ENCODE measurements around the gene C1orf21. TPM values are rescaled to one million over a fixed set of nuclear protein-coding genes. Genes with fewer than 3 reads are reported as not detected.

Gene C1orf21
- total RNA-seq, 1 donor from 2014 or later: 31.8 TPM

GRCh38 chr1:184362876-184363275 lies 24.0 kb upstream of the C1orf21 start:
- no peak for DNase-seq (ENCODE audit: extremely low spot score, unreplicated experiment)
- Mint-ChIP-seq H3K4me1 (ENCODE audit: unreplicated experiment) (peaks cover 2% of the 10 kb centered on the region), H3K4me3 (ENCODE audit: unreplicated experiment) (no peak overlapping the region), H3K27ac (ENCODE audit: unreplicated experiment) (no peak overlapping the region), H3K27me3 (ENCODE audit: unreplicated experiment) (no peaks in the 10 kb centered on the region), H3K36me3 (ENCODE audit: unreplicated experiment) (no peaks in the 10 kb centered on the region), H3K9me3 (ENCODE audit: unreplicated experiment) (no peaks in the 10 kb centered on the region)
- TF ChIP-seq, protein P1, sequence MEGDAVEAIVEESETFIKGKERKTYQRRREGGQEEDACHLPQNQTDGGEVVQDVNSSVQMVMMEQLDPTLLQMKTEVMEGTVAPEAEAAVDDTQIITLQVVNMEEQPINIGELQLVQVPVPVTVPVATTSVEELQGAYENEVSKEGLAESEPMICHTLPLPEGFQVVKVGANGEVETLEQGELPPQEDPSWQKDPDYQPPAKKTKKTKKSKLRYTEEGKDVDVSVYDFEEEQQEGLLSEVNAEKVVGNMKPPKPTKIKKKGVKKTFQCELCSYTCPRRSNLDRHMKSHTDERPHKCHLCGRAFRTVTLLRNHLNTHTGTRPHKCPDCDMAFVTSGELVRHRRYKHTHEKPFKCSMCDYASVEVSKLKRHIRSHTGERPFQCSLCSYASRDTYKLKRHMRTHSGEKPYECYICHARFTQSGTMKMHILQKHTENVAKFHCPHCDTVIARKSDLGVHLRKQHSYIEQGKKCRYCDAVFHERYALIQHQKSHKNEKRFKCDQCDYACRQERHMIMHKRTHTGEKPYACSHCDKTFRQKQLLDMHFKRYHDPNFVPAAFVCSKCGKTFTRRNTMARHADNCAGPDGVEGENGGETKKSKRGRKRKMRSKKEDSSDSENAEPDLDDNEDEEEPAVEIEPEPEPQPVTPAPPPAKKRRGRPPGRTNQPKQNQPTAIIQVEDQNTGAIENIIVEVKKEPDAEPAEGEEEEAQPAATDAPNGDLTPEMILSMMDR (IDR thresholded peaks at IDR 0.05): no peak

DNA sequence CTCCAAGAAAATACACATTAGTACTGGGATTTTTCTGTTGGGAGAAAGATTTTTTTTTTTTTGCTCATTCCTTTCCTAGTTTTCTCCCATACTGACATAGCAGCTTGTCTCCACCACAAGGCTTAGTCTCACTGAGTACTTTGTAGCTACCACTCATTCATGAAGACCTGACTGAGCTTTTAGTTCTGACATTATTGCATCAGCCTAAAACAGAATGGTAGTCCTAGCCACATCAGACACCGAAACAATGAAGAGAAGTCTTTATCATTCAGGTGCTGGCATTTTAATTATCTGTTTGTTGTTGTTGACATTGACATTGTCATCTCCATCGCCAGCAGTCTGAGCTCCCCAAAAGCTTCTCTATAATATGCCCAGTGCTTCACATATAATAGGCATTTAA lies 21.1 kb upstream of the C1orf21 start:
- H3K9me3 Mint-ChIP-seq (ENCODE audit: unreplicated experiment): no peaks in the 10 kb centered on the region
- DNase-seq (ENCODE audit: extremely low spot score, unreplicated experiment): no peak
- H3K27me3 Mint-ChIP-seq (ENCODE audit: unreplicated experiment): no peaks in the 10 kb centered on the region
- no peak overlapping the region for H3K27ac Mint-ChIP-seq (ENCODE audit: unreplicated experiment)
- no peaks in the 10 kb centered on the region for H3K36me3 Mint-ChIP-seq (ENCODE audit: unreplicated experiment)
- TF ChIP-seq, protein P1 (IDR thresholded peaks at IDR 0.05): no peak
- no peaks in the 10 kb centered on the region for H3K4me1 Mint-ChIP-seq (ENCODE audit: unreplicated experiment)
- no peak overlapping the region for H3K4me3 Mint-ChIP-seq (ENCODE audit: unreplicated experiment)

- Mint-ChIP-seq H3K4me3 (ENCODE audit: unreplicated experiment) (no peak overlapping the region), H3K9me3 (ENCODE audit: unreplicated experiment) (no peaks in the 10 kb centered on the region), H3K4me1 (ENCODE audit: unreplicated experiment) (no peaks in the 10 kb centered on the region), H3K36me3 (ENCODE audit: unreplicated experiment) (no peaks in the 10 kb centered on the region), H3K27me3 (ENCODE audit: unreplicated experiment) (no peaks in the 10 kb centered on the region), H3K27ac (ENCODE audit: unreplicated experiment) (no peak overlapping the region)
- TF ChIP-seq, protein P1 (IDR thresholded peaks at IDR 0.05): no peak
- DNase-seq (ENCODE audit: extremely low spot score, unreplicated experiment): no peak
Observed at GRCh38 chr1:184366997-184367396, 19.8 kb upstream of the C1orf21 start.

- TF ChIP-seq, protein P1 (IDR thresholded peaks at IDR 0.05): no peak
- no peaks in the 10 kb centered on the region for H3K27me3 Mint-ChIP-seq (ENCODE audit: unreplicated experiment)
- no peaks in the 10 kb centered on the region for H3K36me3 Mint-ChIP-seq (ENCODE audit: unreplicated experiment)
- H3K27ac Mint-ChIP-seq (ENCODE audit: unreplicated experiment): no peak overlapping the region
- DNase-seq (ENCODE audit: extremely low spot score, unreplicated experiment): no peak
- no peaks in the 10 kb centered on the region for H3K4me1 Mint-ChIP-seq (ENCODE audit: unreplicated experiment)
- H3K4me3 Mint-ChIP-seq (ENCODE audit: unreplicated experiment): no peak overlapping the region
- no peaks in the 10 kb centered on the region for H3K9me3 Mint-ChIP-seq (ENCODE audit: unreplicated experiment)
Observed at GRCh38 chr1:184367427-184368038, 19.3 kb upstream of the C1orf21 start.

DNA sequence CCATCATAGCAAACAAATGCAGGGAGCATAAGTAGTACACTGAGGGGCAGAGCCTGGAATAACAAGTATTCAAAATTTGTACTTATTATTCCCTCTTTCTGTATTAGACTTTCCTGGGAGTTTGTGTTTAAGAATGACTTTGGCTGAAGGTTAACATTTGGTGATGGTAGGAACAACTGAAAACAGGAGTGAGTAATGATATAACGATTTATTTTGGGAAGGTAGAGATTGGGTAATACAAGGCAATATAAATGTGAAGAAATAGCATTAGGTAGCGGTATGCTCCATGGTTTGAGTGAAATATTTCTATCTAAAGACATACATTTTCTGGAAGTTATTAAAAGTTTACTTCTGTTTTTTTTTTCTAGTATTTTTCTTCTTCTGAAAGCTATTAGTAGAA lies 18.5 kb upstream of the C1orf21 start:
- H3K4me1 Mint-ChIP-seq (ENCODE audit: unreplicated experiment): no peaks in the 10 kb centered on the region
- H3K27ac Mint-ChIP-seq (ENCODE audit: unreplicated experiment): no peak overlapping the region
- H3K9me3 Mint-ChIP-seq (ENCODE audit: unreplicated experiment): no peaks in the 10 kb centered on the region
- H3K4me3 Mint-ChIP-seq (ENCODE audit: unreplicated experiment): no peak overlapping the region
- no peaks in the 10 kb centered on the region for H3K36me3 Mint-ChIP-seq (ENCODE audit: unreplicated experiment)
- no peaks in the 10 kb centered on the region for H3K27me3 Mint-ChIP-seq (ENCODE audit: unreplicated experiment)
- no peak for DNase-seq (ENCODE audit: extremely low spot score, unreplicated experiment)
- TF ChIP-seq, protein P1 (IDR thresholded peaks at IDR 0.05): no peak
